HUES48 (cell line): ENCODE results near the gene COIL.

Experiments used
- H3K27ac ChIP-seq: one replicate; pipeline ENCODE4 v1.7.0; 2013; ENCODE audit warnings: low read depth, low read length, inconsistent platforms
- H3K27me3 ChIP-seq: 2 replicates; pipeline ENCODE4 v1.6.1; 2013; ENCODE audit warnings: mild to moderate bottlenecking, low read length; ENCODE audit not compliant: control insufficient read depth, insufficient read depth
- H3K36me3 ChIP-seq: 2 replicates; pipeline ENCODE4 v1.6.1; 2013; ENCODE audit warnings: low read length; ENCODE audit not compliant: control insufficient read depth, insufficient read depth
- H3K4me1 ChIP-seq: 2 replicates; pipeline ENCODE4 v1.6.1; 2013; ENCODE audit warnings: mild to moderate bottlenecking, low read length; ENCODE audit not compliant: control insufficient read depth, insufficient read depth
- H3K4me3 ChIP-seq: 2 replicates; pipeline ENCODE4 v1.5.1; 2013; ENCODE audit warnings: mild to moderate bottlenecking, low read depth, low read length
- H3K9ac ChIP-seq: 2 replicates; pipeline ENCODE4 v1.6.1; 2013; ENCODE audit warnings: mild to moderate bottlenecking, low read depth, low read length, moderate library complexity
- H3K9me3 ChIP-seq: 2 replicates; pipeline ENCODE4 v1.6.1; 2013; ENCODE audit warnings: low read length; ENCODE audit not compliant: control insufficient read depth, insufficient read depth

Gene COIL

GRCh38 chr17:56914581-56915273 is 46.1 kb downstream of the COIL start:
- peaks cover 27% of the 10 kb centered on the region for H3K27me3 ChIP-seq
- peaks cover 9% of the 10 kb centered on the region; the same call in 1 of the 2 replicates for H3K4me1 ChIP-seq
- peak overlapping the region; percentile 87 for H3K4me3 ChIP-seq
- no peaks in the 10 kb centered on the region for H3K9me3 ChIP-seq
- H3K9ac ChIP-seq: peak overlapping the region; percentile 55; the same call in 1 of the 2 replicates
- H3K36me3 ChIP-seq: no peaks in the 10 kb centered on the region; the same call in 1 of the 2 replicates
- no peak overlapping the region for H3K27ac ChIP-seq

- no peaks in the 10 kb centered on the region for H3K9me3 ChIP-seq
- no peaks in the 10 kb centered on the region; the same call in 1 of the 2 replicates for H3K36me3 ChIP-seq
- peaks cover 9% of the 10 kb centered on the region; the same call in 1 of the 2 replicates for H3K4me1 ChIP-seq
- H3K27me3 ChIP-seq: peaks cover 27% of the 10 kb centered on the region
- H3K4me3 ChIP-seq: peak within 1 kb of the TSS; percentile 87
- H3K27ac ChIP-seq: no peak within 1 kb of the TSS
- H3K9ac ChIP-seq: peak within 1 kb of the TSS; percentile 59
Observed at GRCh38 chr17:56913867-56914580, 46.8 kb downstream of the COIL start, which contains the start of gene TRIM25. Gene TRIM25, minus strand, starts transcription at chr17:56914049. Its CDS starts 61 bp downstream, at chr17:56913988.

- Histone ChIP-seq H3K4me1 (peaks cover 9% of the 10 kb centered on the region; the same call in 1 of the 2 replicates), H3K9ac (peak overlapping the region; percentile 59), H3K4me3 (peak overlapping the region; percentile 87), H3K36me3 (peaks cover 3% of the 10 kb centered on the region; the same call in 1 of the 2 replicates), H3K27me3 (peaks cover 27% of the 10 kb centered on the region), H3K9me3 (no peaks in the 10 kb centered on the region), H3K27ac (no peak overlapping the region)
Observed at GRCh38 chr17:56913353-56913866, 47.4 kb downstream of the COIL start.

- H3K4me1 ChIP-seq: peaks cover 9% of the 10 kb centered on the region; the same call in 1 of the 2 replicates
- peaks cover 27% of the 10 kb centered on the region for H3K27me3 ChIP-seq
- peaks cover 8% of the 10 kb centered on the region for H3K36me3 ChIP-seq
- no peak overlapping the region for H3K9ac ChIP-seq
- H3K4me3 ChIP-seq: peak overlapping the region; percentile 87
- no peaks in the 10 kb centered on the region for H3K9me3 ChIP-seq
- no peak overlapping the region for H3K27ac ChIP-seq
Observed at GRCh38 chr17:56913000-56913311, 47.9 kb downstream of the COIL start.

- no peaks in the 10 kb centered on the region for H3K9me3 ChIP-seq
- H3K9ac ChIP-seq: no peak overlapping the region
- no peak overlapping the region for H3K27ac ChIP-seq
- H3K36me3 ChIP-seq: peaks cover 14% of the 10 kb centered on the region
- H3K4me1 ChIP-seq: peaks cover 9% of the 10 kb centered on the region; the same call in 1 of the 2 replicates
- peak overlapping the region; percentile 87 for H3K4me3 ChIP-seq
- peaks cover 27% of the 10 kb centered on the region for H3K27me3 ChIP-seq
Observed at GRCh38 chr17:56912105-56912999, 48.5 kb downstream of the COIL start.

- no peak overlapping the region for H3K27ac ChIP-seq
- no peaks in the 10 kb centered on the region for H3K9me3 ChIP-seq
- peaks cover 23% of the 10 kb centered on the region for H3K27me3 ChIP-seq
- no peak overlapping the region for H3K4me3 ChIP-seq
- H3K4me1 ChIP-seq: peaks cover 9% of the 10 kb centered on the region; the same call in 1 of the 2 replicates
- H3K9ac ChIP-seq: no peak overlapping the region
- peaks cover 28% of the 10 kb centered on the region for H3K36me3 ChIP-seq
Observed at GRCh38 chr17:56910509-56911235, 50.2 kb downstream of the COIL start.

- no peak overlapping the region for H3K4me3 ChIP-seq
- no peak overlapping the region for H3K27ac ChIP-seq
- H3K4me1 ChIP-seq: peaks cover 7% of the 10 kb centered on the region; the same call in 1 of the 2 replicates
- no peak overlapping the region for H3K9ac ChIP-seq
- peaks cover 32% of the 10 kb centered on the region for H3K36me3 ChIP-seq
- H3K9me3 ChIP-seq: no peaks in the 10 kb centered on the region
- peaks cover 15% of the 10 kb centered on the region for H3K27me3 ChIP-seq
Observed at GRCh38 chr17:56909742-56910508, 50.9 kb downstream of the COIL start.

- Histone ChIP-seq H3K4me3 (no peak overlapping the region), H3K4me1 (0 out of 2 replicates have a peak, but pooled peaks cover 3% of the 10 kb centered on the region), H3K9ac (no peak overlapping the region), H3K27ac (no peak overlapping the region), H3K27me3 (peaks cover 6% of the 10 kb centered on the region), H3K9me3 (no peaks in the 10 kb centered on the region), H3K36me3 (peaks cover 51% of the 10 kb centered on the region)
Observed at GRCh38 chr17:56908001-56908542, 52.8 kb downstream of the COIL start.

GRCh38 chr17:56903560-56903959 is 57.3 kb downstream of the COIL start:
- Histone ChIP-seq H3K27me3 (no peaks in the 10 kb centered on the region), H3K9ac (no peak overlapping the region), H3K4me1 (no peaks in the 10 kb centered on the region), H3K27ac (no peak overlapping the region), H3K36me3 (peaks cover 84% of the 10 kb centered on the region), H3K9me3 (no peaks in the 10 kb centered on the region), H3K4me3 (no peak overlapping the region)
